ENCODE measurements around the gene SLC15A5.

GRCh38 chr12:16282978-16283377 is 5.5 kb upstream of the SLC15A5 start:
- TF ChIP-seq POLR2A (IDR thresholded peaks at IDR 0.05) (no peak), CTCF (IDR thresholded peaks at IDR 0.05 in 4 of 5, conservative IDR thresholded peaks at IDR 0.05 in 1 of 5) (no peak)

All from gastrocnemius medialis (tissue), 4 donors.